Measurements from ENCODE around the gene NRP1. TPM values are rescaled to one million over a fixed set of nuclear protein-coding genes. Genes with fewer than 3 reads are reported as not detected.

NRP1 gene
- total RNA-seq, 4 donors from 2014 or later = 47.1 to 286 (median 111) TPM

DNA sequence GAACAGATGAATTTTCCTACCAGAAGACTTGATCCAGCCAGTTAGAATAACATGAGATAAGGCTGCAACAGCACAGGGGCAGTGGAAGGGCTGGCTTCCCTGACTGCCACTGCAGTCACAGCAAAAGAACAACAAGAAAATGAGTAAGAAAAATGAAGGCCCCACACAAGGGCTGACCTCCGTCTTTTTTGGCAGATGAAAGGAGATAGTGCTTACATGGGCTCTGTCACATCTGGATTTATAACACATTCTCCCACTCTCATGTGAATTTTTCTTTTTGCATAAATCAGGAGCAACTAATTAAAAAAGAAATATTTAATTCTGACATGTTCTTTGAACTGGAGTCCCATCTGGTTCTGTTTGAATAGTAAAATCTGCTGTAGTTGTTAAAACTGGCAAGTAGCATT lies 99.6 kb downstream of the NRP1 start:
- peak; percentile 30 to 31 for DNase-seq
- Histone ChIP-seq H3K4me1 (peaks cover 12 to 24% of the 10 kb centered on the region in 2 donors), H3K27me3 (no peaks in the 10 kb centered on the region), H3K27ac (peak overlapping the region; percentile 52 to 55), H3K4me3 (no peak overlapping the region), H3K9me3 (no peaks in the 10 kb centered on the region), H3K36me3 (no peaks in the 10 kb centered on the region)
- TF ChIP-seq POLR2A (IDR thresholded peaks at IDR 0.05) = no peak
- TF ChIP-seq, protein P1, sequence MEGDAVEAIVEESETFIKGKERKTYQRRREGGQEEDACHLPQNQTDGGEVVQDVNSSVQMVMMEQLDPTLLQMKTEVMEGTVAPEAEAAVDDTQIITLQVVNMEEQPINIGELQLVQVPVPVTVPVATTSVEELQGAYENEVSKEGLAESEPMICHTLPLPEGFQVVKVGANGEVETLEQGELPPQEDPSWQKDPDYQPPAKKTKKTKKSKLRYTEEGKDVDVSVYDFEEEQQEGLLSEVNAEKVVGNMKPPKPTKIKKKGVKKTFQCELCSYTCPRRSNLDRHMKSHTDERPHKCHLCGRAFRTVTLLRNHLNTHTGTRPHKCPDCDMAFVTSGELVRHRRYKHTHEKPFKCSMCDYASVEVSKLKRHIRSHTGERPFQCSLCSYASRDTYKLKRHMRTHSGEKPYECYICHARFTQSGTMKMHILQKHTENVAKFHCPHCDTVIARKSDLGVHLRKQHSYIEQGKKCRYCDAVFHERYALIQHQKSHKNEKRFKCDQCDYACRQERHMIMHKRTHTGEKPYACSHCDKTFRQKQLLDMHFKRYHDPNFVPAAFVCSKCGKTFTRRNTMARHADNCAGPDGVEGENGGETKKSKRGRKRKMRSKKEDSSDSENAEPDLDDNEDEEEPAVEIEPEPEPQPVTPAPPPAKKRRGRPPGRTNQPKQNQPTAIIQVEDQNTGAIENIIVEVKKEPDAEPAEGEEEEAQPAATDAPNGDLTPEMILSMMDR (IDR thresholded peaks at IDR 0.05) = no peak
- intact Hi-C loops (cut with DNase I; ENCODE audit: low total_unique reads) = no loop called here

DNA sequence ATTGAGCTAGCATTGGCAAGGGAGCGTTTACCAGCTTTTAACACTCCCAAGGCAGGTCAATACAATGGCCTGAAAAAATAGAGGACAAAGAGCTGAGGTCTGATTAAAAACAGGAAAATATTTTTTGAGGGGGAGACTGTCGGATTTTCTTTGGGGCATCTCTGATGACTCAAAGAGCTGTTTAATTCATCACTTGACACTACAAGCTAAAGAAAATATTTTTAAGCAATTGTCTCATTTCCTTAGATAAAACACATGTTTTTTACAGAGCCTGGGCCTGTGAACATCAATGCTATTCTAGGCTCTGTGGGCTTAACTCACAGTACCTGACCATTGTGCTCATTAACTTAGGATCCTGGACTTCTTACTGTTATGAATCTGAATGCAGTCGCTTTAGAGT lies 100.8 kb downstream of the NRP1 start:
- TF ChIP-seq, protein P1 (IDR thresholded peaks at IDR 0.05) = no peak
- no peak for TF ChIP-seq POLR2A (IDR thresholded peaks at IDR 0.05)
- Histone ChIP-seq H3K36me3 (no peaks in the 10 kb centered on the region), H3K9me3 (no peaks in the 10 kb centered on the region), H3K4me3 (no peak overlapping the region), H3K27ac (peak overlapping the region in 1 of 2 donors; percentile 55), H3K27me3 (no peaks in the 10 kb centered on the region), H3K4me1 (peaks cover 12 to 24% of the 10 kb centered on the region in 2 donors)
- DNase-seq = no peak
- intact Hi-C loops (cut with DNase I; ENCODE audit: low total_unique reads) = no loop called here

DNA sequence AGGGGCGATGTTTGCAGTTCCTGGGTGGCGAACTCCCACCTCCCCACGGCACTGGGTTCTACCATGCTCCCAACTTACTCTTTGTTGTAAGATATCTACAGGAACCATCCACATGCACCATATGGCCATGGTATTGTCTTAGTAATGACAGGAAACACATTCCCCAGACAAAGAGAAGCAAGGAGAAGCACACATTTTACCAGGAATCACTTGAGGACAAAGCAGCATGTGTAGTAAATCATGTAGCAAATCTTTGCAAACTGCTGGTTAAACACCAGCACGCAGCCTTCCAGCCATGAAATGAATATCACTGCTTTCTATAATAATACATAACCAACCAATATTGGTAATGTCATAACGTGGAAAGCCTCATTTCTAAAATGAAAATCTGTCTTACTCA lies 101.2 kb downstream of the NRP1 start:
- Histone ChIP-seq H3K27me3 (no peaks in the 10 kb centered on the region), H3K4me3 (no peak overlapping the region), H3K27ac (peak overlapping the region in 1 of 2 donors; percentile 55), H3K4me1 (peaks cover 12 to 24% of the 10 kb centered on the region in 2 donors), H3K9me3 (no peaks in the 10 kb centered on the region), H3K36me3 (no peaks in the 10 kb centered on the region)
- TF ChIP-seq, protein P1 (IDR thresholded peaks at IDR 0.05) = no peak
- no peak for TF ChIP-seq POLR2A (IDR thresholded peaks at IDR 0.05)
- DNase-seq = no peak
- intact Hi-C loops (cut with DNase I; ENCODE audit: low total_unique reads) = no loop called here

DNA sequence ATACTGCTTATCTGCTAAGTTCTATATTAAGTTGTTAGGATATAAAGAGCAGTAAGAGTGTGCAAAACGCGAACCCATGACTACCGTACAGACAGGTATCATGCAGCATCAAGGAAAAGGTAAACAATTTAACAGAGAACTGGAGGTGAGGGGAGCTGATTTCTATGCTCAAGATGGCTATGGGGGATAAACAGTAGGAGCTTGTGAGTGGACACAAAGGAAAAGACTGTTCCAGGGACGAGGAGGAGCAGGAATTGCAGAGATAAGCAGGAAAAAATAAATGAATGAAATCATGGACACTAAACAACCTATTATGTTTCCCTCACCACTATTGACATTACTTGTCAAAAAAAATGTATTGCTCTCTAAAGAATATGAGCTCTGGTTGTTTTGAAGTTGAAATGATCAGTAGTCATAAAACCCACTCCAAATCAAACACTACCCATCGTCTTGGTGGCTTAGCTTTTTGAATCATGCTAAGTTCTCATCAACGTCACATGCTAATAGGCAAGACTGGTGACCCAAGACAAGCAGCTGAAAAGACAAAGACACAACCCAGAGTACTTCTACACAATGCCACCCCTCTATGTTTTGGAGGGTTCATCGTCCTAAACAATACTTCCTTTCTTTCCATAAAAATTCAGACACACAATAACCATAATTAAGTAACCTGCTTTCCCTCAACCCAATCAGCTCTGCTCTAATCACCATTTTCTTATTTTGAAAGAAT lies 102.7 kb downstream of the NRP1 start:
- intact Hi-C loops (cut with DNase I; ENCODE audit: low total_unique reads) = no loop called here
- Histone ChIP-seq H3K4me3 (no peak overlapping the region), H3K36me3 (no peaks in the 10 kb centered on the region), H3K4me1 (peaks cover 12 to 24% of the 10 kb centered on the region in 2 donors), H3K27ac (no peak overlapping the region), H3K9me3 (no peaks in the 10 kb centered on the region), H3K27me3 (no peaks in the 10 kb centered on the region)
- DNase-seq = no peak
- TF ChIP-seq POLR2A (IDR thresholded peaks at IDR 0.05) = no peak
- TF ChIP-seq, protein P1 (IDR thresholded peaks at IDR 0.05) = no peak

DNA sequence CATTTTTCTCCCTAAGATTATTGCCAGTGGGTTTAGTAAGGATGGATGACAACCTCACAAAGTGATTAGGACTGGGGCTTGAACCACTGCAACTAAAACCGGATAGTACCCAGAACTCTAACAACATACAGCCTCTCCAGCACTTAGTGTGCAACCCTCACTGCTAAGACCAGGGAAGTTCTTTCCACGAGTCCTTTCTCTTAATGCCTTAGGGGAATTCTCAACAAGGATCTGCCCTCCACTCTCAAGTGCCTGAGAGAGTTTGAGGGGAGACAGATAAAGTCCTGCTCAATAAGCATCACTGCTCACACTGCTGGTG lies 104.6 kb downstream of the NRP1 start:
- Histone ChIP-seq H3K4me3 (no peak overlapping the region), H3K9me3 (no peaks in the 10 kb centered on the region), H3K27me3 (no peaks in the 10 kb centered on the region), H3K4me1 (peaks cover 3 to 16% of the 10 kb centered on the region in 2 donors), H3K27ac (no peak overlapping the region), H3K36me3 (no peaks in the 10 kb centered on the region)
- TF ChIP-seq, protein P1 (IDR thresholded peaks at IDR 0.05) = no peak
- no peak for TF ChIP-seq POLR2A (IDR thresholded peaks at IDR 0.05)
- intact Hi-C loops (cut with DNase I; ENCODE audit: low total_unique reads) = no loop called here
- no peak for DNase-seq
